Measurements from ENCODE around the gene GALNT12.

GRCh38 chr9:98883276-98883675 lies 75.8 kb downstream of the GALNT12 start:
- TF ChIP-seq EZH2phosphoT487 (IDR thresholded peaks at IDR 0.05; ENCODE audit: low read depth, severe bottlenecking, unreplicated experiment) (no peak), CTCF (IDR thresholded peaks at IDR 0.05; ENCODE audit: poor library complexity) (no peak)

All from hepatocyte (in vitro differentiated cells).